GM18502 (cell line): ENCODE measurements around the gene ARRDC2.

ENCODE experiments used
- ATAC-seq: cut with Tn5 transposase; IDR thresholded peaks from one replicate; pipeline ENCODE4 v1.9.1; 2021; ENCODE audit warnings: mild to moderate bottlenecking; ENCODE audit not compliant: unreplicated experiment, poor library complexity

Gene ARRDC2

GRCh38 chr19:18051887-18052286, 43.9 kb downstream of the ARRDC2 start:
- ATAC-seq = no peak

DNA sequence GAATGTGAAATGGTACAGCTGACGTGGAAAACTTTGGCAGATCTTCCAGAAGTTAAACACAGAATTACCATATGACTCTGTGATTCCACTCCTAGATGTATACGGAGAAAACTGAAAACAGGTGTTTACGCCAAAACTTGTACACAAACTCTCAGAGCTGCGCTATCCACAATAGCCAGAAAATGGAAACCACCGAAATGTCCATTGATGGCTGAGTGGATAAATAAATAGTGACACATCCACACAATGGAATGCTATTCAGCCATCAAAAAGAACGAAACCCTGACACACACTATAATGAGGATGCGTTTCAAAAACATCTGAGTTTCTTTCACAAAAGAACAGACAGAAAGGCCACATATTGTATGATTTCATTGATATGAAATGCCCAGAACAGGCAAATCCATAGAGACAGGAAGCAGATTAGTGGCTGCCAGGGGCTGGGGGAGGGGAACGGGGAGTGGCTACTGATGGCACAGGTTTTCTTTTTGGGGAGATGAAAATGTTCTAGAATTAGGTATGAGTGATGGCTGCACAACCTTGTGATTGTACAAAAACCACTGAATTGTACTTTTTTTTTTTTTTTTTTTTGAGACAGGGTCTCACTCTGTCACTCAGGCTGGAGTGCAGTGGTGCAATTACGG, 45.7 kb downstream of the ARRDC2 start:
- no peak for ATAC-seq

DNA sequence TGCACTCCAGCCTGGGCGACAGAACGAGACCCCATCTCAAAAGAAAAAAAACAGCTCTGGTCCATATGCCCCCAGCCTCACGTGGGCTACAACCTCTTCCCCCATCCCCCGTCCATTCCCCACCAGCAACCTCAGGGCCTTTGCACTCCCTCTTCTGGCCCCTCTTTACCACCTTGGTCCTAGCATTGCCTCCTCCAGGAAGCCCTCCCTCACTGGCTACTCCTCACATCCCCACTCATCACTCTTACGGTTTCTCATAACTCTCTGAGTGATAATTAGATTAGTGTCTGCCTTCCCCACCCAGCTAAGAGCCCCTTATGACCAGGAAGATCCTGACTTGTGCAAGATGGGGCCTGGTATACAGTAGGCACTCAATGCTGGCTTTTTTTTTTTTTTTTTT, 48.0 kb downstream of the ARRDC2 start:
- no peak for ATAC-seq

GRCh38 chr19:18057557-18057956, 49.6 kb downstream of the ARRDC2 start:
- ATAC-seq = no peak

- ATAC-seq = no peak
Measured at GRCh38 chr19:18058208-18059009, 50.4 kb downstream of the ARRDC2 start.

GRCh38 chr19:18059297-18059696, 51.3 kb downstream of the ARRDC2 start:
- ATAC-seq = no peak

DNA sequence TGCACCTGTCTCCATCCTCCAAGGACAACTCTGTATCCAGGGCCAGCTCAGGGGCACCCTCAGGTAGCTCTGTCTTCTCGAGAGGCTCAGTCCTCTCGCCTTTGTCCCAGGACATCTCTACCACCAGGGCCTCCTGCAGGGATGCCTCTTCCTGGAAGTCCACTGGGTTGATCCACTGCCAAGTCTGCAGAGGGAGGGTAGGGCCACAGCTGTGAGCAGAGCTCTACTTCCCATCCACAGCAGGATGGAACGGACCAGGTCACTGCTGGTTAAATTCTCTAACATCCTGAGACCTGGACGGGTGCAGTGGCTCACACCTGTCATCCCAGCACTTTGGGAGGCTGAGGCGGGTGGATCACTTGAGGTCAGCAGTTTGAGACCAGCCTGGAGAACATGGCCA, 51.9 kb downstream of the ARRDC2 start:
- no peak for ATAC-seq

- ATAC-seq = no peak
Measured at GRCh38 chr19:18060472-18060871, 52.5 kb downstream of the ARRDC2 start.

- no peak for ATAC-seq
Measured at GRCh38 chr19:18062028-18062427, 54.1 kb downstream of the ARRDC2 start.

DNA sequence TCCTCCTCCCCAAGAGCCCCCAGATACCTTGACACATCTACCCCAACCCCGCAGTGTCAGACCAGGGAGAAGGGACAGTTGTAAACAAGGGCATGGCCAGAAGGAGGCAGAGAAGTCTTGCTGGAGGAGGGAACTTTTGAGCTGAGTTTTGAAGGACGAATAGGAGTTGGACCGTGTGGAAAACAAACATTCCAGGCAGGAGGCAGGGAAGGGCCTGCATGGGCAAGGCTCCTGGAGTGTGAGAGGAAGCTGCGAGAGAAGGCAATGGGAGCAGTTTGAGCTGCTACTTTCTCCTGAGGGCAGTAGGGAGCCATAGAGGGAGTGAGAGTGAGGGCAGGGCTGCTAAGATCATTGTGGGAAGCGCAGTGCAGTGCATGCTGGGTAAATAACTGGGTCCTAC, 55.5 kb downstream of the ARRDC2 start:
- ATAC-seq = no peak
